Right lobe of liver (tissue), 4 donors: ENCODE measurements around the gene MFN2.

ENCODE experiments used
- POLR2A ChIP-seq: fragments of 450-650 bp; IDR thresholded peaks from one replicate; pipeline ENCODE4 v1.6.1; 2017; ENCODE audit warnings: antibody characterized with exemption, mild to moderate bottlenecking
- TF ChIP-seq, protein P1 (sequence below), 4 donors: fragments of 200-600 bp in 3 of 4; fragments of 450-650 bp in 1 of 4; IDR thresholded peaks; one replicate each; pipeline versions ENCODE4 v1.5.1 to v1.8.0; 2016 to 2022; ENCODE audit warnings: antibody characterized with exemption in 4 of 4, mild to moderate bottlenecking in 2 of 4
- donor health status: DM: no; HTN: no; CAD: no.
- donor health status: DM: no; HTN: no; CAD: no.
- donor health status: DM: no; HTN: yes; CAD: no.

GRCh38 chr1:12051361-12051760 is 71.1 kb downstream of the MFN2 start:
- TF ChIP-seq, protein P1, sequence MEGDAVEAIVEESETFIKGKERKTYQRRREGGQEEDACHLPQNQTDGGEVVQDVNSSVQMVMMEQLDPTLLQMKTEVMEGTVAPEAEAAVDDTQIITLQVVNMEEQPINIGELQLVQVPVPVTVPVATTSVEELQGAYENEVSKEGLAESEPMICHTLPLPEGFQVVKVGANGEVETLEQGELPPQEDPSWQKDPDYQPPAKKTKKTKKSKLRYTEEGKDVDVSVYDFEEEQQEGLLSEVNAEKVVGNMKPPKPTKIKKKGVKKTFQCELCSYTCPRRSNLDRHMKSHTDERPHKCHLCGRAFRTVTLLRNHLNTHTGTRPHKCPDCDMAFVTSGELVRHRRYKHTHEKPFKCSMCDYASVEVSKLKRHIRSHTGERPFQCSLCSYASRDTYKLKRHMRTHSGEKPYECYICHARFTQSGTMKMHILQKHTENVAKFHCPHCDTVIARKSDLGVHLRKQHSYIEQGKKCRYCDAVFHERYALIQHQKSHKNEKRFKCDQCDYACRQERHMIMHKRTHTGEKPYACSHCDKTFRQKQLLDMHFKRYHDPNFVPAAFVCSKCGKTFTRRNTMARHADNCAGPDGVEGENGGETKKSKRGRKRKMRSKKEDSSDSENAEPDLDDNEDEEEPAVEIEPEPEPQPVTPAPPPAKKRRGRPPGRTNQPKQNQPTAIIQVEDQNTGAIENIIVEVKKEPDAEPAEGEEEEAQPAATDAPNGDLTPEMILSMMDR (IDR thresholded peaks at IDR 0.05): no peak
- no peak for TF ChIP-seq POLR2A
